GM12878 (cell line): ENCODE measurements around the gene RPS23. TPM values are rescaled to one million over a fixed set of nuclear protein-coding genes. Genes with fewer than 3 reads are reported as not detected.

Experiments
- ATAC-seq: fragments of 200-7000 bp; cut with Tn5 transposase; 3 replicates; pipeline ENCODE4 v1.9.1; 2020; ENCODE audit warnings: mild to moderate bottlenecking, moderate library complexity
- BruUV-seq: library from RNA; stranded (reverse); fragments of 400-500 nt; replicated peaks from 2 replicates; lab custom pipeline; 2021; lab: Mats Ljungman, UMichigan
- CTCF ChIA-PET: fragments of 300-600 bp; sonication (Branson Sonifier 250); formaldehyde crosslinking; extraction: SDS; loops from one replicate; lab custom pipeline; 2021; ENCODE audit warnings: inconsistent platforms; lab: Yijun Ruan, JAX
- POLR2A ChIA-PET: fragments of 350-600 bp; formaldehyde crosslinking; extraction: SDS; loops from one replicate; lab custom pipeline; 2021; ENCODE audit warnings: inconsistent platforms; lab: Charles Lee
- RAD21 ChIA-PET: fragments of 300-600 bp; sonication (Branson Sonifier 250); formaldehyde crosslinking; loops from one replicate; lab custom pipeline; 2023; ENCODE audit warnings: antibody characterized with exemption; ENCODE audit not compliant: unreplicated experiment; lab: Charles Lee
- SMC1A ChIA-PET: fragments of 300-600 bp; sonication (Branson Sonifier 250); formaldehyde crosslinking; loops from one replicate; lab custom pipeline; 2023; ENCODE audit not compliant: unreplicated experiment, uncharacterized antibody; lab: Charles Lee
- DNase-seq: peaks from one replicate; pipeline ENCODE4 v3.0.0-alpha.2; 2011; ENCODE audit warnings: low read depth, low spot score
- FAIRE-seq: peaks from 3 replicates; lab custom pipeline; 2011; peaks lifted over from hg19 to GRCh38; lab: Jason Lieb, UNC
- H2AFZ ChIP-seq: 2 replicates; pipeline ENCODE4 v1.6.0; 2011; ENCODE audit warnings: low read depth, low read length, control low read depth; ENCODE audit not compliant: control insufficient read depth
- H3K27ac ChIP-seq: 2 replicates; pipeline ENCODE4 v1.5.1; 2011; ENCODE audit warnings: control low read depth; ENCODE audit not compliant: control insufficient read depth, insufficient read depth
- H3K27me3 ChIP-seq, 2 experiments: replicated peaks in 1 of 2; 2 replicates each; pipeline versions ENCODE4 v1.6.0 to v1.6.1; 2011; ENCODE audit warnings: low read length in 1 of 2; ENCODE audit not compliant: control insufficient read depth in 2 of 2, insufficient read depth in 2 of 2
- H3K36me3 ChIP-seq, 2 experiments: 2 replicates each; pipeline ENCODE4 v1.5.1; 2011; ENCODE audit warnings: low read length in 1 of 2; ENCODE audit not compliant: control insufficient read depth in 2 of 2, insufficient read depth in 2 of 2
- H3K4me1 ChIP-seq: 2 replicates; pipeline ENCODE4 v1.6.1; 2011; ENCODE audit warnings: mild to moderate bottlenecking, low read length, moderate library complexity, mixed read lengths; ENCODE audit not compliant: control insufficient read depth, insufficient read depth
- H3K4me2 ChIP-seq: 2 replicates; pipeline ENCODE4 v1.6.0; 2011; ENCODE audit warnings: control low read depth; ENCODE audit not compliant: control insufficient read depth, insufficient read depth
- H3K4me3 ChIP-seq: fragments of 200-600 bp; sonication (generic); 2 replicates; pipeline ENCODE4 v1.5.1; 2016
- H3K79me2 ChIP-seq: 2 replicates; pipeline ENCODE4 v1.6.0; 2011; ENCODE audit warnings: low read length; ENCODE audit not compliant: control insufficient read depth, insufficient read depth
- H3K9ac ChIP-seq: 2 replicates; pipeline ENCODE4 v1.8.0; 2011; ENCODE audit warnings: low read length, control low read depth, mixed read lengths; ENCODE audit not compliant: control insufficient read depth, insufficient read depth
- H3K9me3 ChIP-seq: replicated peaks from 3 replicates; pipeline ENCODE4 v1.5.1; 2011; ENCODE audit warnings: mild to moderate bottlenecking, low read length; ENCODE audit not compliant: control insufficient read depth, insufficient read depth
- H4K20me1 ChIP-seq: 2 replicates; pipeline ENCODE4 v1.6.0; 2011; ENCODE audit not compliant: control insufficient read depth, insufficient read depth
- CHD2 ChIP-seq: IDR thresholded peaks from 2 replicates; pipeline ENCODE4 v1.6.1; 2011; ENCODE audit warnings: low read depth, low read length, improper control_type of control experiment, borderline replicate concordance
- HCFC1 ChIP-seq: fragments of 150-350 bp; IDR thresholded peaks from 2 replicates; pipeline ENCODE4 v1.6.1; 2014; ENCODE audit warnings: low read length
- MYB ChIP-seq: fragments of 150-350 bp; IDR thresholded peaks from 2 replicates; pipeline ENCODE4 v1.6.1; 2014; ENCODE audit warnings: mild to moderate bottlenecking, low read depth, low read length, borderline replicate concordance
- NRF1 ChIP-seq: conservative IDR thresholded peaks from 2 replicates; pipeline ENCODE4 v1.6.1; 2011; ENCODE audit warnings: mild to moderate bottlenecking, low read depth, low read length, improper control_type of control experiment
- RCOR1 ChIP-seq: conservative IDR thresholded peaks from 2 replicates; pipeline ENCODE4 v1.6.1; 2012; ENCODE audit warnings: low read depth, low read length, improper control_type of control experiment
- RFX5 ChIP-seq: IDR thresholded peaks from 2 replicates; pipeline ENCODE4 v1.6.1; 2011; ENCODE audit warnings: low read depth, low read length, improper control_type of control experiment
- SUPT20H ChIP-seq: IDR thresholded peaks from 2 replicates; pipeline ENCODE4 v1.6.1; 2011; ENCODE audit warnings: low read depth, mild to moderate bottlenecking, low read length, moderate library complexity, borderline replicate concordance; ENCODE audit not compliant: control insufficient read depth
- SUZ12 ChIP-seq: fragments of 200-600 bp; sonication (generic); IDR thresholded peaks from one replicate; pipeline ENCODE4 v1.6.1; 2018; ENCODE audit warnings: antibody characterized with exemption, mild to moderate bottlenecking; ENCODE audit not compliant: unreplicated experiment
- TCF12 ChIP-seq: IDR thresholded peaks from 2 replicates; pipeline ENCODE4 v1.6.1; 2011; ENCODE audit warnings: low read depth, mild to moderate bottlenecking, low read length
- ZNF384 ChIP-seq: IDR thresholded peaks from 2 replicates; pipeline ENCODE4 v1.6.1; 2012; ENCODE audit warnings: low read depth, mild to moderate bottlenecking, low read length, improper control_type of control experiment, borderline replicate concordance
- WGBS: methylation state at CpG from one replicate; pipeline ENCODE4 v1.1.6; 2016; ENCODE audit warnings: low lambda C conversion rate; ENCODE audit not compliant: insufficient replicate concordance, insufficient coverage; ENCODE audit errors: missing lambda C conversion rate; 5-methylcytosine and 5-hydroxymethylcytosine counted together
- in situ Hi-C: fragments of 300-500 bp; cut with MboI; formaldehyde crosslinking; loops from 9 replicates; pipeline ENCODE4 v1.14.3; 2018; ENCODE audit warnings: mixed read lengths
- intact Hi-C: fragments of 100-400 bp; cut with micrococcal nuclease; formaldehyde crosslinking; loops from one replicate; pipeline ENCODE4 v1.14.2; 2022; ENCODE audit not compliant: unreplicated experiment
- polyA plus RNA-seq, 11 experiments: library from polyadenylated mRNA; depleted of rRNA in 4 of 11; unstranded in 6 of 11; stranded (reverse) in 5 of 11; fragments of >200 nt; fragmentation: Nextera tagmentation in 4 of 11; fragmentation: Illumina TruSeq in 1 of 11; extraction: Ambion mirVana in 4 of 11; extraction: Trizol in 1 of 11; gene quantifications; 1 replicate in 1 of 11; 2 replicates in 10 of 11; pipeline versions ENCODE4 v1.2.1 to v1.2.3, GENCODE V29; 2011 to 2016; ENCODE audit warnings: inconsistent platforms in 2 of 11, missing spikeins in 2 of 11, low read depth in 1 of 11
- total RNA-seq, 4 experiments: library from RNA; depleted of rRNA in 3 of 4; stranded (reverse); fragments of >200 nt in 3 of 4; fragmentation: Illumina TruSeq in 1 of 4; extraction: Trizol in 1 of 4; gene quantifications; 2 replicates each; pipeline versions ENCODE4 v1.2.1 to v1.2.3, GENCODE V29; 2013 to 2021
- TF ChIP-seq, protein P1 (sequence below): fragments of 450-650 bp; conservative IDR thresholded peaks from 2 replicates; pipeline ENCODE4 v1.6.1; 2017; ENCODE audit warnings: mild to moderate bottlenecking, moderate library complexity
- TF ChIP-seq, protein P2 (sequence below): fragments of 150-350 bp; IDR thresholded peaks from 2 replicates; pipeline ENCODE4 v1.6.1; 2014; ENCODE audit warnings: mild to moderate bottlenecking, low read depth, low read length
- TF ChIP-seq, protein P3 (sequence below): fragments of 450-650 bp; IDR thresholded peaks from 2 replicates; pipeline ENCODE4 v1.6.1; 2017; ENCODE audit warnings: mild to moderate bottlenecking, moderate library complexity
- TF ChIP-seq, protein P4 (sequence below): IDR thresholded peaks from 2 replicates; pipeline ENCODE4 v1.6.1; 2011; ENCODE audit warnings: borderline replicate concordance, low read depth, mild to moderate bottlenecking, moderate library complexity, mixed read lengths, low read length; ENCODE audit not compliant: insufficient read depth; ENCODE audit errors: extremely low read length
- TF ChIP-seq, protein P5 (sequence below): IDR thresholded peaks from 2 replicates; pipeline ENCODE4 v1.6.1; 2012; ENCODE audit warnings: low read depth, low read length, improper control_type of control experiment

The RPS23 gene
- total and polyA plus RNA-seq, 10 of the 15 experiments (the other 5 are each of a cell fraction or from before 2014, with no cell fraction given) = 2,489 to 8,145 (median 5,256) TPM

DNA sequence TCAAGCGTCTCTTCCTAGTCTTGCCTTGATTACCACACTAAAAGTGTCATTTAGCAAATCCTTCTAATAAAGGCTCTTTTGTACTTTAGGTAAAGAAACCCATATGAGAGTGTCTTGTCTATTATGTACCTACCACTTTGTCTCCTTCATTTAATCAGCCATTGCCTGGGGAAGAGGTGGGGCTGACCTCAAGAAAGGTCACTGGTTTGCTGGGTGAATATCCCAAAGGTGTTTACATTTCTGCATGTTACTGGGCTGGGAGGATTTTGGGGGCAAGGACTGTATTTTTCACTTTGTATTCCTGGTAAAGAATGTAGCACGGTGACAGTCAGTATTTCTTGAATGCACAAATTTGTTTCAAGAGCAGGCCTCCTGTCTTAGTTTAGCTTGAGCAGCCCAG, 11.9 kb upstream of the RPS23 start:
- ChIA-PET POLR2A (no interaction called here), CTCF (no interaction called here), SMC1A (no interaction called here), RAD21 (no interaction called here)
- no TSS peak for BruUV-seq
- intact Hi-C loops (no loop called here), in situ Hi-C loops (no loop called here)
- no peaks in the 10 kb centered on the region for H3K79me2 ChIP-seq
- H3K4me2 ChIP-seq = no peak overlapping the region
- DNase-seq (no peak), FAIRE-seq (no peak), ATAC-seq (no peak)
- no peak overlapping the region for H3K9ac ChIP-seq
- H3K9me3 ChIP-seq = no peaks in the 10 kb centered on the region
- WGBS = 97% methylated on average over 2 of the region's 2 CpGs
- no peak overlapping the region for H3K4me3 ChIP-seq
- no peaks in the 10 kb centered on the region for H4K20me1 ChIP-seq
- H3K27me3 ChIP-seq = no peaks in the 10 kb centered on the region
- no peak overlapping the region for H2AFZ ChIP-seq
- no peaks in the 10 kb centered on the region for H3K4me1 ChIP-seq
- no peak overlapping the region for H3K27ac ChIP-seq
- no peaks in the 10 kb centered on the region for H3K36me3 ChIP-seq
- TF ChIP-seq NRF1 (no peak), SUZ12 (no peak), RCOR1 (no peak), HCFC1 (no peak), ZNF384 (no peak), MYB (no peak), TCF12 (no peak), CHD2 (no peak), RFX5 (no peak), SUPT20H (no peak)
- TF ChIP-seq, protein P1, sequence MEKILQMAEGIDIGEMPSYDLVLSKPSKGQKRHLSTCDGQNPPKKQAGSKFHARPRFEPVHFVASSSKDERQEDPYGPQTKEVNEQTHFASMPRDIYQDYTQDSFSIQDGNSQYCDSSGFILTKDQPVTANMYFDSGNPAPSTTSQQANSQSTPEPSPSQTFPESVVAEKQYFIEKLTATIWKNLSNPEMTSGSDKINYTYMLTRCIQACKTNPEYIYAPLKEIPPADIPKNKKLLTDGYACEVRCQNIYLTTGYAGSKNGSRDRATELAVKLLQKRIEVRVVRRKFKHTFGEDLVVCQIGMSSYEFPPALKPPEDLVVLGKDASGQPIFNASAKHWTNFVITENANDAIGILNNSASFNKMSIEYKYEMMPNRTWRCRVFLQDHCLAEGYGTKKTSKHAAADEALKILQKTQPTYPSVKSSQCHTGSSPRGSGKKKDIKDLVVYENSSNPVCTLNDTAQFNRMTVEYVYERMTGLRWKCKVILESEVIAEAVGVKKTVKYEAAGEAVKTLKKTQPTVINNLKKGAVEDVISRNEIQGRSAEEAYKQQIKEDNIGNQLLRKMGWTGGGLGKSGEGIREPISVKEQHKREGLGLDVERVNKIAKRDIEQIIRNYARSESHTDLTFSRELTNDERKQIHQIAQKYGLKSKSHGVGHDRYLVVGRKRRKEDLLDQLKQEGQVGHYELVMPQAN = no peak
- TF ChIP-seq, protein P2, sequence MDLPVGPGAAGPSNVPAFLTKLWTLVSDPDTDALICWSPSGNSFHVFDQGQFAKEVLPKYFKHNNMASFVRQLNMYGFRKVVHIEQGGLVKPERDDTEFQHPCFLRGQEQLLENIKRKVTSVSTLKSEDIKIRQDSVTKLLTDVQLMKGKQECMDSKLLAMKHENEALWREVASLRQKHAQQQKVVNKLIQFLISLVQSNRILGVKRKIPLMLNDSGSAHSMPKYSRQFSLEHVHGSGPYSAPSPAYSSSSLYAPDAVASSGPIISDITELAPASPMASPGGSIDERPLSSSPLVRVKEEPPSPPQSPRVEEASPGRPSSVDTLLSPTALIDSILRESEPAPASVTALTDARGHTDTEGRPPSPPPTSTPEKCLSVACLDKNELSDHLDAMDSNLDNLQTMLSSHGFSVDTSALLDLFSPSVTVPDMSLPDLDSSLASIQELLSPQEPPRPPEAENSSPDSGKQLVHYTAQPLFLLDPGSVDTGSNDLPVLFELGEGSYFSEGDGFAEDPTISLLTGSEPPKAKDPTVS = no peak
- TF ChIP-seq, protein P3, sequence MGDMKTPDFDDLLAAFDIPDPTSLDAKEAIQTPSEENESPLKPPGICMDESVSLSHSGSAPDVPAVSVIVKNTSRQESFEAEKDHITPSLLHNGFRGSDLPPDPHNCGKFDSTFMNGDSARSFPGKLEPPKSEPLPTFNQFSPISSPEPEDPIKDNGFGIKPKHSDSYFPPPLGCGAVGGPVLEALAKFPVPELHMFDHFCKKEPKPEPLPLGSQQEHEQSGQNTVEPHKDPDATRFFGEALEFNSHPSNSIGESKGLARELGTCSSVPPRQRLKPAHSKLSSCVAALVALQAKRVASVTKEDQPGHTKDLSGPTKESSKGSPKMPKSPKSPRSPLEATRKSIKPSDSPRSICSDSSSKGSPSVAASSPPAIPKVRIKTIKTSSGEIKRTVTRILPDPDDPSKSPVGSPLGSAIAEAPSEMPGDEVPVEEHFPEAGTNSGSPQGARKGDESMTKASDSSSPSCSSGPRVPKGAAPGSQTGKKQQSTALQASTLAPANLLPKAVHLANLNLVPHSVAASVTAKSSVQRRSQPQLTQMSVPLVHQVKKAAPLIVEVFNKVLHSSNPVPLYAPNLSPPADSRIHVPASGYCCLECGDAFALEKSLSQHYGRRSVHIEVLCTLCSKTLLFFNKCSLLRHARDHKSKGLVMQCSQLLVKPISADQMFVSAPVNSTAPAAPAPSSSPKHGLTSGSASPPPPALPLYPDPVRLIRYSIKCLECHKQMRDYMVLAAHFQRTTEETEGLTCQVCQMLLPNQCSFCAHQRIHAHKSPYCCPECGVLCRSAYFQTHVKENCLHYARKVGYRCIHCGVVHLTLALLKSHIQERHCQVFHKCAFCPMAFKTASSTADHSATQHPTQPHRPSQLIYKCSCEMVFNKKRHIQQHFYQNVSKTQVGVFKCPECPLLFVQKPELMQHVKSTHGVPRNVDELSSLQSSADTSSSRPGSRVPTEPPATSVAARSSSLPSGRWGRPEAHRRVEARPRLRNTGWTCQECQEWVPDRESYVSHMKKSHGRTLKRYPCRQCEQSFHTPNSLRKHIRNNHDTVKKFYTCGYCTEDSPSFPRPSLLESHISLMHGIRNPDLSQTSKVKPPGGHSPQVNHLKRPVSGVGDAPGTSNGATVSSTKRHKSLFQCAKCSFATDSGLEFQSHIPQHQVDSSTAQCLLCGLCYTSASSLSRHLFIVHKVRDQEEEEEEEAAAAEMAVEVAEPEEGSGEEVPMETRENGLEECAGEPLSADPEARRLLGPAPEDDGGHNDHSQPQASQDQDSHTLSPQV = no peak
- TF ChIP-seq, protein P4, sequence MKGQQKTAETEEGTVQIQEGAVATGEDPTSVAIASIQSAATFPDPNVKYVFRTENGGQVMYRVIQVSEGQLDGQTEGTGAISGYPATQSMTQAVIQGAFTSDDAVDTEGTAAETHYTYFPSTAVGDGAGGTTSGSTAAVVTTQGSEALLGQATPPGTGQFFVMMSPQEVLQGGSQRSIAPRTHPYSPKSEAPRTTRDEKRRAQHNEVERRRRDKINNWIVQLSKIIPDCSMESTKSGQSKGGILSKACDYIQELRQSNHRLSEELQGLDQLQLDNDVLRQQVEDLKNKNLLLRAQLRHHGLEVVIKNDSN = no peak
- TF ChIP-seq, protein P5, sequence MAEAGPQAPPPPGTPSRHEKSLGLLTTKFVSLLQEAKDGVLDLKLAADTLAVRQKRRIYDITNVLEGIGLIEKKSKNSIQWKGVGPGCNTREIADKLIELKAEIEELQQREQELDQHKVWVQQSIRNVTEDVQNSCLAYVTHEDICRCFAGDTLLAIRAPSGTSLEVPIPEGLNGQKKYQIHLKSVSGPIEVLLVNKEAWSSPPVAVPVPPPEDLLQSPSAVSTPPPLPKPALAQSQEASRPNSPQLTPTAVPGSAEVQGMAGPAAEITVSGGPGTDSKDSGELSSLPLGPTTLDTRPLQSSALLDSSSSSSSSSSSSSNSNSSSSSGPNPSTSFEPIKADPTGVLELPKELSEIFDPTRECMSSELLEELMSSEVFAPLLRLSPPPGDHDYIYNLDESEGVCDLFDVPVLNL = no peak
